22Rv1 (cell line): ENCODE measurements around the gene PREX1.

ENCODE experiments used
- ZFX ChIP-seq: fragments of 450-650 bp; IDR thresholded peaks from 2 replicates; pipeline ENCODE4 v1.6.1; 2017; ENCODE audit warnings: antibody characterized with exemption, borderline replicate concordance
- TF ChIP-seq, protein P1 (sequence below): fragments of 450-650 bp; IDR thresholded peaks from 2 replicates; pipeline ENCODE4 v1.5.1; 2017; ENCODE audit warnings: mild to moderate bottlenecking

DNA sequence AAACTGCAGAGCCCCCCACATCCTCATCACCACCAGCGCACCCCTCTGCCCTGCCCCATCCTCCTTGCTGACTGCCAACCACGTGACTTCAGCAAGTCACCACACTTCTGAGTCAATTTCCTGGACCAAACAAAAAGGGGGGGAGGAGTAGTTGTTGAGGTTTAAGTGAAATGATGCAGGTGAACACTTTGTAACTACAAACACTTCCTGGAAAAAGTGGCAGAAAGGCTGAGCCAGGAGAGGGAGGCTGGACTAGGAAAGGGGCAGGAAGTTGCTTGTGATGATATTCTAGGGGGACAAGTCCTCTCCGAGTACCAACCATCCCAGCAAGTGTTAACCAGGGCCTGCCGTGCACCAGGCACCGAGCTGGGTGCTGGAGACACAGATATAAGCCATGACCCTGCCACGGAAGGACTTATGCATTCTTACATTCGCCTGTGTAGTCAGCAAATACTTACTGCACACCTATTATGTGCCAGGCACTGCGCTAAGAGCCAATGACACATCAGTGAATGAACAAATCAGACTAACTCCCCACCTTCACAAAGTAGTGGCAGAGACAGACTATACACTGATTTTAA is 67.3 kb downstream of the PREX1 start:
- TF ChIP-seq, protein P1, sequence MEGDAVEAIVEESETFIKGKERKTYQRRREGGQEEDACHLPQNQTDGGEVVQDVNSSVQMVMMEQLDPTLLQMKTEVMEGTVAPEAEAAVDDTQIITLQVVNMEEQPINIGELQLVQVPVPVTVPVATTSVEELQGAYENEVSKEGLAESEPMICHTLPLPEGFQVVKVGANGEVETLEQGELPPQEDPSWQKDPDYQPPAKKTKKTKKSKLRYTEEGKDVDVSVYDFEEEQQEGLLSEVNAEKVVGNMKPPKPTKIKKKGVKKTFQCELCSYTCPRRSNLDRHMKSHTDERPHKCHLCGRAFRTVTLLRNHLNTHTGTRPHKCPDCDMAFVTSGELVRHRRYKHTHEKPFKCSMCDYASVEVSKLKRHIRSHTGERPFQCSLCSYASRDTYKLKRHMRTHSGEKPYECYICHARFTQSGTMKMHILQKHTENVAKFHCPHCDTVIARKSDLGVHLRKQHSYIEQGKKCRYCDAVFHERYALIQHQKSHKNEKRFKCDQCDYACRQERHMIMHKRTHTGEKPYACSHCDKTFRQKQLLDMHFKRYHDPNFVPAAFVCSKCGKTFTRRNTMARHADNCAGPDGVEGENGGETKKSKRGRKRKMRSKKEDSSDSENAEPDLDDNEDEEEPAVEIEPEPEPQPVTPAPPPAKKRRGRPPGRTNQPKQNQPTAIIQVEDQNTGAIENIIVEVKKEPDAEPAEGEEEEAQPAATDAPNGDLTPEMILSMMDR: no peak
- TF ChIP-seq ZFX: no peak
